ENCODE results near the gene PHLDB3.
A peak's percentile ranks its signal among the peaks of the same experiment; 100 is the strongest.
"Not testable (repeated sequence)": the region's sequence is repeated elsewhere in the genome, so short reads cannot be mapped to it uniquely, and the experiment has no call there.

Gene PHLDB3

DNA sequence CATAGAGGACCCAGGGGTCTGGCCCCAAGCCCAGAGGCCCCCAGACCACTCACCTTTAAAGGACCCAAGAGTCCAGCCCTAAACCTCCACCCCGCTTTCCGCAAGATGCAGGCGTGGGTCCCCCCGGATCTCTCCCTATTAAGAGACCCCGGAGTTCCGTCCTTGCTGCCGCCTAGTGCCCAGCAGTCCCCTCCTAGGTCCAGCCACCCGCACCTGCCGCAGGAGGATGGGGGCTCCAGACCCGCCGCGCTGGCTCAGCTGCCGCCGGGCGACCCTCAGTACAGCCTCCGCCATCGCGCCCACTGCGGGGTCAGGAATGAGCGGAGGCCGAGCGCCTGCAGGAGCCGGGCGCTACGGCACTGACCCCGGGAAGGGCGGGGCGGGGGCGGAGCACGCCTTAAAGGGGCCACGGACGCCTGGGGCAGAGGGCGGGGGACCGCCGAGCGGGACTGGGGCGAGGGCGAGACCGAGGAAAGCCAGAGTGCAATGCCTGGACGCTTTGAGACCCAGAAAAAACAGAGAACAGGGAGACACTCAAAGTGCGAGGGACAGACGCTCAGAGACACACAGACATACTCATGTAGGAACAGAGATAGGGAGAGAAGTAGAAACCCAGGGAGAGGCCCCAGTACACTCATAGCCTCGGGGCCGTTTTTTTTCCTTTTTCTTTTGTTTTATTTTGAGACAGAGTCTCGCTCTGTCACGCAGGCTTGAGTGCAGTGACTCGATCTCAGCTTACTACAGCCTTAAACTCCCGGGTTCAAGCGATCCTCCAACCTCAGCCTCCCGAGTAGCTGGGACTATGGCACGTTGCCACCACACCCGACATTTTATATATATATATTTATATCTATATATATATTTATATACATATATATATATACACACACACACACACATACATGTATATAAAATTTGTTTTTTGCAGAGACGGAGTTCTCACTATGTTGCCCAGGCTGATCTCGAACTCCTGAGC is 22.6 kb upstream of the PHLDB3 start, which contains the start of gene ETHE1:
Gene ETHE1 (minus strand): TSS at position 318 of the 976 bp plus-strand sequence. CDS start 24 bp downstream, at position 294.
- peak; percentile 74 for DNase-seq

DNA sequence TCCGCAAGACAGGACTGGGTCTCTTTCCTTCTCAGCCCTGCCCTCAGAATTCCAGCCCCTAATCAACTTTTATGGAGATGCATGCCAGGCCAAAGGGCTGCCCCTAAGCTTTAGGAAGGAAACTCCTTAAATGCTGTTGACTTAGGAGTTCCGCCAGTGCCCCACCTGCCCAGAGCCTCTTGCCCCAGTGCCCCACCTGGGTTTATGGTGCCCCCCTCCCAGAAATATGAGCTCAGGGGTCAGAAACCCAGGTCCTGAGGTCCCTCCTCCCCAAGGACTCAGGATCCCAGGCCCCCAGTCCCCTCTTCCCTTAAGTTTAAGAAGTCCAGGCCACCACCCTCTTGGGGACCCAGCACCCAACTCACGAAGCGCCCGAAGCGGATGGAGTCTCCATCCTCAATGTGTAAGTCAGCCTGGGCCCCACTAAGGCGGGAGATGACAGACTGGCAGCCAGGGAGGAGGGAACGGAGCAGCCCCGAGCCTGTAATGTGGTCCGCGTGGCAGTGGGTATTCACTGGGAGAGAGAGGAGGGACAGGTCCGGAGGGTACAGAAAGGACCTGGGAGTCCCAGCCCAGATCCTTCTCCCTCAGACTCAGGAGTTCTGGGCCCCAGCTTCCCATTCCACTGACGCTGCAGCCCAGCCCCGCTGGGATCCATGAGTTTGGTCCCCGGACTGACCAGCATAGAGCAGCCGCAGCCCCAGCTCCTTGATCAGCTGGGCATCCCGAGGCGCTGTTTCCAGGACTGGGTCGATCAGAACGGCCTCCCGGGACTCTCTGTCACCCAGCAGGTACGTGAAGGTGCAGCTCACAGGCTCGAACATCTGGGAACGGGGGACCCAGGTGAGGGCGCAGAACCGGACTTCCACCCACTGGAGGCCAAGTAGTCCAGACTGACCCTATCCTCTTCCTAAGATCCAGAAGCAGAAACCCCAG is 21.6 kb upstream of the PHLDB3 start:
- DNase-seq = peak; percentile 22

DNA sequence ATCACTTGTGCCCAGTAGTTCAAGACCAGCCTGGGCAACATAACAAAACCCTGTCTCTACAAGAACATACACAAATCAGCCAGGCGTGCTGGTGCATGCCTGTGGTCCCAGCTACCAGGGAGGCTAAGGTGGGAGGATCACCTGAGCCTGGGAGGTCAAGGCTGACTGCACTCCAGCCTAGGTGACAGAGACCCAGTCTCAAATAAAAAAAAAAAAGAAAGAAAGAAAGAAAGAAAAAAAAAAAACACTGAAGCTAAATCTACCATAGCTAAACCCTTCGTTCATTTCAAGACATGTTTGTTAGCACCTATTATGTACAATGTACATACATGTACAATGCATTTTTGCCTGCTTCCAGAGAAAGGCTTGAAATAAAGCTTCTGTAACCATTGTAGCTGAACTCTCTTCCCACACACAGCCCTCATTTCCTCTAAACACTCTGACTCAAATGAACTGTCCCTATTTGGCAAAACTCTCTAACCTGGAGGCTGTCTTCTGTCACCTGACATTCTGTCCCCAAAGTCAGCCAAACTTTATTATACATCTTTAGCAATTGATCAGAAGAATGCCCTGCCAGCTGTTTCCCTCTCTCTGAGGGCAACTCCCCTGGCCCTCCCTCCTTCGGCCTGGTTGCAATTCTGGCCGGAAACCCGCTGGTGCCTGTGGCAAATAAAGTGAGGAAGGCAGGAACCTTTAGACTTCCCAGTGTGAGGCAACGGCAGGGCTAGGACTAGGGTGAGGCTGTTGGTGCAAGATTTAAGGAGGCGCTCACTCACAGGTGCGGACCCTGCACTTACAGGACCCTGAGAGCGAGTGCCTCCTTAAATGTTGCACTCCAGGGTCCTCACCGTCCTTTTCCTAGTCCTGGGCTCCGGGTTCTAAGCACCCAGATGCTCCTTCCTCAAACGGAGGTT is 20.6 kb upstream of the PHLDB3 start:
- peak; percentile 26 for DNase-seq

DNA sequence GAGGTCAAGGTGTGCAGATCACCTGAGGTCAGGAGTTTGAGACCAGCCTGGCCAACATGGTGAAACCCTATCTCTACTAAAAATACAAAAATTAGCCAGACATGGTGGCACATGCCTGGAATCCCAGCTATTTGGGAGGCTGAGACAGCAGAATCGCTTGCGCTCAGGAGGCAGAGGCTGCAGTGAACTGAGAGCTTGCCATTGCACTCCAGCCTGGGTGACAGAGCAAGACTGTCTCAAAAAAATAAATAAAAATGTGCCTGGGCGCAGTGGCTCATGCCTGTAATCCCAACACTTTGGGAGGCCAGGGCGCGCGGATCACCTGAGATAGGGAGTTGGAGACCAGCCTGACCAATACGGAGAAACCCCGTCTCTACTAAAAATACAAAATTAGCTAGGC is 19.1 kb upstream of the PHLDB3 start:
- DNase-seq = not testable (repeated sequence)

DNA sequence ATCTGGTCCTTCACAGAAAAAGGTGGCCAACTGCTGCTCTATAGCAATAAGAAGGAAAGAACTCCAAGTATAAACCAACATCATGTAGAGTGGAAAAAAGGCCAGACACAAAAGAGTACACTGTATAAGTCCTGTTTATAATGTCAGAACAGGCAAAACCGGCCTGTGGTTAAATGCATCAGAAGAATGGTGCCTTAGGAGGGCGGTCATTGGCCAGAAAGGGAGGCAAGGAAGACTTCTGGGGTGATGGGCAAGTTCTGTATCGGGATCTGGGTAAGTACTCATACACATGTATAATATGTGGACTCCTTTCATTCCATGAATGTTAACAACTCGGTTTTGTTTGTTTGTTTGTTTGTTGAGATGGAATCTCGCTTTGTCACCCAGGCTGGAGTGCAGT is 18.4 kb upstream of the PHLDB3 start:
- DNase-seq = no peak

DNA sequence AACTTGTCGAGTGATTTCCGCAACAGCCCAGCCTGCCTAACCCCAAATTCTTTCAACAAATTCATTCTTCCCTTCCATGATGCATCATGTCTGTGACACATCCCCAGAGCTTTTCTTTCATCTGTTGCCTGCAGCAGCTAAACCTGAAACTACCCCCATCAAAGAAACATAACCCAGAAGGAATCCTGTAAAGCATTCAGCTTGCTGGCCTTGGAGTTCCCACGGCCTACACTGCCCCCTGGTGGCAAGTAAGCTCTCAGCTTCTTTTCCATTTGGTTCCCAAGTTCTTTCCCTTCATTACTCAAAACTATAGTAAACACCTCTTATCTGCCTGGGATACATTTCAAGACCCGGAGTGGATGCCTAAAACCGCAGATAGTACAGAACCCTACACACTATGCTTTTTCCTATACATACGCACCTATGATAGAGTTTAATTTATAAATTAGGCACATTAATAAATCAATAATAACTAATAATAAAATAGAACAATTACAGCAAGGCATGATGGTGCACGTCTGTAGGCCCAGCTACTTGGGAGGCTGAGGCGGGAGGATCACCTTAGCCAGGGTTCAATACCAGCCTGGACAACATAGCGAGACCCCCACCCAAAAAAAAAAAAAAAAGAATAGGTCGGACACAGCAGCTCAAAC is 15.0 kb upstream of the PHLDB3 start:
- peak; percentile 78 for DNase-seq

DNA sequence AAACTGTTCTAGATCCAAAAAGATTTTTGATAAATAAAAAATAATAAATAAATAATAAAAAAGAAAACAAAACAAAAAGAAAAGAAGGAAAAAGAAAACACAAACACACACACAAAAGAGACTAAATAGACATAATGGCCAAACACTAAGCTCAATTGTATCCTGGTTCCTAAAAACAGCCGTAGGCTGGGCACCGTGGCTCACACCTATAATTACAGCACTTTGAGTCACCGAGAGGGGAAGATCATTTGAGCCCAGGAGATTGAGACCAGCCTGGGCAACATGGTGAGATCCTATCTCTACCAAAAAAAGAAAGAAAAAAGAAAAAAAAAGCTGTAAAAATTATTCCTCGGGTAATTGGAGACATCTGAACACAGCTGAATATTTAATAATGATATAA is 13.5 kb upstream of the PHLDB3 start:
- no peak for DNase-seq

DNA sequence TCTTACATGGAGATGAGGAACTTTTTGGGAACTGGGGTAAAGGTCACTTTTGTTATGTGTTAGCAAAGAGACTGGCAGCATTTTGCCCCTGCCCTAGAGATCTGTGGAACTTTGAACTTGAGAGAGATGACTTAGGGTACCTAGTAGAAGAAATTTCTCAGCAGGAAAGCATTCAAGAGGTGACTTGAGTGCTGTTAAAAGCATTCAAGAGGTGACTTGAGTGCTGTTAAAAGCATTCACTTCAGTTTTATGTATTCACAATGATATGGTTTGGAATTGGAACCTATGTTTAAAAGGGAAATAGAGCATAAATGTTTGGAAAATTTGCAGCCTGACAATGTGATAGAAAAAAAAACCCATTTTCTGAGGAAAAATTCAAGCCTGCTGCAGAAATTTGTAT is 7.9 kb upstream of the PHLDB3 start:
- DNase-seq = not testable (repeated sequence)

DNA sequence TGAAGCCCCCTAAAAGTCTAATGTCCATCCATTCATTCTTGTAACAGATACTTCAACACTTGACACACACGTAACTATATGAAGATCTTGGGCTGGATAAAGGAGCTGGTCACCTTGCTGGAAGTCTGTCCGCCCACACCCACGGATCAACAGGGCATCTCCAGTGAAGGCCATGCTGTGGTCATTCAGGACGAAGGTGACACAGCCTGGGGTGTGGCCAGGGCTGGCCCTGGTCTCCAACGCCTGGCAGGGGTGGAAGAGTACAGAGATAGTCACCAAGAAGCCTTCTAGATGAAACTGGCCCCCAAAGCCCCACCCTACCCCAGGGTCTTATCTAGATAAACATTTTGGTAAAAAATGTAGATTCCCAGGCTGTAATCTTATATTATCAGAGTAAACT is 6.8 kb upstream of the PHLDB3 start:
- no peak for DNase-seq

DNA sequence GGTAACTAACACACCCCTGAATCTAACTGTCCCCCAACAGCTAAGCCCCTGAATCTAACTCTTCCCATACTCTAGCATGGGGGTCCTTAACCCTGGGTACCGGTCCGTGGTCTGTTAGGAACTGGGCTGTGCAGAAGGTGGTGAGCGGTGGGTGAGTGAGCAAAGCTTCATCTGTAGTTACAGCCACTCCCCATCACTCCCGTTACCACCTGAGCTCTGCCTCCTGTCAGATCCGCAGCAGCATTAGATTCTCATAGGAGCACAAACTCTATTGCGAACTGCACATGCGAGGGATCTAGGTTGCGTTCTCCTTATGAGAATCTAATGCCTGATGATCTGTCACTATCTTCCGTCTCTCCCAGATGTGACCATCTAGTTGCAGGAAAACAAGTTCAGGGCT is 6.2 kb upstream of the PHLDB3 start:
- no peak for DNase-seq

DNA sequence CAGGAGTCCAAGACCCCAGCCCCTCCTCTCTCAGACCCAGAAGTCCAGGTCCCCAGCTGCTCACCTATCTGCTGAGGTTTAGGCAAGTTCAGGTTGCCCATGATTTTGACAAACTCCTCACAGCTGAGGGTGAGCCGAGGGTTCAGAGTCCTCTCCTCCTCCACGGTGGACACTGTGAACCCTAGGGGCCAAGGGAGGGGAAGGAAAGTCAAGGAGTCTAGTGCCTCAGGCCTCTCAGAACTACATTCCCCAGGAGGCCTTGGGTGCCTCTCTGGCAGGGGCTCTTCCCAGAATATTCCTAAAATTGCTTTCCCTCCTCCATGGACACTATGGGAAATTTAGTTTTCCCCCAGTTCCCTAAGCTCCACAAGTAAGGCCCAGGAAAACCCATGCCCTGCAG is 3.3 kb upstream of the PHLDB3 start:
- no peak for DNase-seq

DNA sequence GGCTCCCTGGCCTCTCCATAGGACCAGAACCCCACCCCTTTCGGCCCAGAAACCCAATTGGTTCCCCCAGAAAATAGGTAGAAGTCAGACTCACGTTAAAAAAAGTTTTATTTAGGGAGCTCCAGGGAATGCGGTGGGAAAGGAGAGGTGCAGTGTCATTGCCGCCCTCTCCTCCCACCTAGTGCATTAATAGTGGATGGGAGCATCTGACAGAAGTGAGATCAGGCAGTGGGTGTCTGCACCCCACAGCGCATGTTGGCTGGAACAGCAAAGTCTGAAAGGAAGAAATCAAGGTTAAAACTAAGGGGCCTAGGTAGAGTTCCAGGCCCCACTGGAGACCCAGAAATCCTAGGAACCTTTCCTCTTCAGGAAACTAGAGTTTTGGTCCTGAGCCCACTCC is 2.1 kb upstream of the PHLDB3 start:
- DNase-seq = no peak

DNA sequence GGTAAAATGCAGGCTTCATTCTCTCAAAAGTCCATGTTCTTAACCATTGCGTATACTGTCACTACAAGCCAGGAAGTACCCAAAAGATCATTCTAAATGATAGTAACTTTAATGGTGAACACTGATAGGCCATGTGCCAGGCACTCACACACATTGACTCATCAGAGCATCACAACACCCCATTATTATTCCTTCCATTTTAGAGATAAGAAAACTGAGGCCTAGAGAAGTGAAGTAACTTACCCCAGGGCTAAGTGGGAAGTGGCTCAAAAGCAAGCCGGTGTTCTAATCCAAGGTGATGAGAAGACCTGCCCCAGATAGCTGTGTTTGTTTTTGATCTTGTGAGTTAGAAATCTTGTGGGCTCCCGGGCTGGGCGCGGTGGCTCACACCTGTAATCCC is 1.4 kb upstream of the PHLDB3 start:
- DNase-seq = no peak

DNA sequence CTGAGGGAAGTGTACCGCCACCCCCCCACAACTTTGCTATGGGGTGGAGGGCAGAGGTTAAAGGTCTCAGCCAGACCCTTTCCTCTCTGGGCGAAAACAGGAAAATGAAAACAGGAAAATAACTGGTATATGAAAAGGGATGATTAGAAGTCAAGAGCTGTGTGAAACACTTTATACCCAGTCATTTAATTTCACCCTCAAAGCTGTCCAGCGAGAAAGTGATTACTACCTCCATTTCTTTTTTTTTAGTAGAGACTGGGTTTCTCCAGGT is 575 bp upstream of the PHLDB3 start:
- DNase-seq = no peak

DNA sequence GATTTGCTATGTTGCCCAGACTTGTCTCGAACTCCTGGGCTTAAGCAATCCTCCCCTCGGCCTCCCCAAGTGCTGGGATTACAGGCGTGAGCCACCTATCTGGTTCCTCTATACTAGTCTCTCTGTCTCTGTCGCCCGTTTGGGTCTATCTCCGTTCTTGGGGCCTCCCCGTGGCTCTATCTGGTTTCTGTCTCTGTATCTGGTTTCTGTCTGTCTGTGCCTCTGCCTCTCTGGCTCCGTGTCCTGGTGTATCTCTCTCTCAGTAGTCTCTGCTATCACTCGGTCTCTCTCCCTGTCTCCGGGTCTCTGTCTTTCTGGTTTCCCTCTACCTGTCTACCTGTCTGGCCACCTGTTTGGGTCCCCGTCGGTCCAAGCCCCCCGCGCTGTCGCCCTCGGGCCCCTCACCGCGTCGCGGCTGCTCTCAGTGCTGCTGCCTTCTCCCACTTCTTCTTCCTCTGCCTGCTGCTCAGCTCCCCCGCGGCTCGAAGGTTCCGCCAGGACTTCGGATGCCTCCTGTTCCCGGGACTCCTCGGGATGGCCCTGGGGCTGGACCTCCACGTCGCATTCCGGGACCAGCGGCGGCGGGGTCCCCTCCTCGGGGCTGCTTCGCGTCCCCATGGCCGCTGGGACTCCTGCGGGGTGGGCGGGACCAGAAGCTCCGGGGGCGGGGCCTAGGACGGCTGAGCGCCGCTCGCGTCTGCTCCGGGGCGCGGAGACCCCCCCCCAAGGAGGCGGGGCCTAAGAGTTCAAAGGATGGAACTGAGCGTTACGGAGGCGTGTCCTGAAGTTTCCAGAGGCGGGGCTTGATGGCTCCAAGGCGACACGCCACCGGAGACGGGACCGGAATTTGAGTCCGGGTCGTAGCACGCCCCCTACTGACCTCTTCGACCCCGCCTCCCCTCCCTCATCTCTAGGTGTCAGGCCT is 783 bp downstream of the PHLDB3 start:
- DNase-seq = peak; percentile 100

DNA sequence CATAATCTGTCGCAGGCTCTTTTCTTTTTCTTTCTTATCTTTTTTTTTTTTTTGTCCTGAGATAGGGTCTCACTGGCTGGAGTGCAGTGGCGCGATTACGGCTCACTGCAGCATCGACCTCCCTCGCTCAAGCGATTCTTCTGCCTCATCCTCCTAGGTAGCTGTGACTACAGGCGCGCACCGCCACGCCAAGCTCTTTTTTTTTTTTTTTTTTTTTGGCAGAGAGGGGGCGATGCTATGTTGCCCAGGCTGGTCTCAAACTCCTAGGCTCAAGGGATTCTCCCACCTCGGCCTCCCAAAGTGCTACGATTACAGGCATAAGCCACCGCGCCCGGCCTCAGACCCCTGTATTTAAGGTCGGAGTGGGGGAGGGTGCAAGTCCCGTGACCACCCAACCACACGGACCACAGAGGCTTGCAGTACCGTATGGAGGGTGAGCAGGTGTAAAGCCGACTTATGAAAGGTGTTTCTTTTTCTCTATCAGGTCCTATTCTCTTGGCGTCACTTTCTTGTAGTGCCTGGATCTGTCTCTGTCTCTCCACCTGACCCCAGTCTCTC is 2.0 kb downstream of the PHLDB3 start:
- DNase-seq = no peak

DNA sequence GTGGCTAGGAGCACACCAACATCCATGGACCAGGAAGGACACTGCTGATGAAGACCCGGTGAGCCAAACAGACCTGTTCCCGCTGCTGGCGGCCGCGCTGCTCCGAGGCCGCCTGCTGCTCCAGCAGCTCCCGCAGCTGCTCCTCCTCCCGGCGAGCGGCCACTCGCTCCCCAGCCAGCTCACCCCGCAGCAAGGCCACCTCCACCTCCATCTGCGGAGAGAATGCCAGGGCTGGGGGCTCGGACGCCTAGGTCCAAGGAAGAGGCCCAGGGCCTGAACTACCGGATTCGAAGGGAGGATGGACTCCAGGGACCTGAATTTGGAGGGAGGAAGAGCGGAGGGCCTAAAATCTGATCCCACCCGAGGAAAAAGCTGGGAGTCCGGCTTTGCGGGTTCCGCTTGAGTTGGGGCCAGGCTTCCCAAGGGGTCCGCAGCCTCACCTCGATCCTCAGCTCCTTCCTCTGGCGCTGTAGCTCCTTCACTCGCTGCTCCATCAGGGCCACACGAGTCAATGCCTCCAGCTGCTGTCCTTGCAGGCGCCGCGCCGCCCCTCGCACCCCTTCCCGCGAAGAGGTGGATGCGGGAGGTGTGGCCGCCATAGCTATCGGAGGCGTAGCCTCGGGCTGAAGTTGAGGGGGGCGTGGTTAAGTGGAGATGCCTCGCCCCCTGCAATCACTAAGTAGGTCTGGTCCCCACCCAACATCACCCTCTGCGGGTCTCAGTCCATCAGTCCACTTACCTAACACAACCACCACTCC is 2.7 kb downstream of the PHLDB3 start:
- no peak for DNase-seq

DNA sequence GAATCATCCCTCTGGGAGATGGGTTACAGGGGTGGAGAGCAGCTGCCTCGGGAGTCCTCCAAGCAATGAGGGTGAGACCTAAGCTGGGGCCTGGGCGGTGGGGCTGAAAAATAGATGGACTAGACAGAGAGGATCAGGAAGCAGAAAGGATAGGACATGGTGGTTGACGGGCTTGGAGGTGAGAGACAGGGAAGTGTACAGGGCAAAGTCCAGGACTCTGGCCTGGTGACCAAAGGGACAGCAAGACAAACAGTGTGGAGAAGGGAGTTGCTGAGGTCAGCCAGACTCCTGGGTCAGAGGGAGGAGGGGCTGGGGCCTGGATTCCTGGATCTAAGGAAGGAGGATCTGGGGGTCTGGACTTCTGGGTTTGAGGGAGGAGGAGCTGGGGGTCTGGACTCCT is 5.5 kb downstream of the PHLDB3 start:
- DNase-seq = no peak

DNA sequence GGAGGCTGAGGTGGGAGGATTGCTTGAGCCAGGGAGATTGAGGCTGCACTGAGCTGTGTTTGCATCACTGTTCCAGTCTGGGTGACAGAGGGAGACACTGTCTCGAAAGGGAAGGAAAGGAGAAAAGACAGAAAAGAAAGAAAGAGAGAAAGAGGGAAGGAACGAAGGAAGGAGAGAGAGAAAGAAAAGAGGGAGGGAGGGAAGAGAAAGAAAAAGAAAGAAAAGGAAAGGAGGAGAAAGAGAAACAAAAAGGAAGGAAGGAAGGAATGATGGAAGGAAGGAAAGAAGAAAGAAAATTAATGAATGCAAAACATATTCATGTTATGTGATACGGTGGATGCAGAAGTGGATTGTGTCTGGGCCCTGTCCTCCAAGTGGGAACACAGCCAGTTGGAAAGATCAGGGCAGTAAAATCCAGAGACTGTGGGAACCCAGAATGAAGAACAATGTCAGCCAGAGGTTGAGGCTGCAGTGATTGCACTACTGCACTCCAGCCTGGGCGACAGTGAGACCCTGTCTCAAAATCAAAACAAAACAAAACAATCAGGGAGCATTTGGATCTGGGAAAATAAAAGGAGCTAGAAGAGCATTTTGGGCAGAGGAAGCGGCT is 6.2 kb downstream of the PHLDB3 start:
- no peak for DNase-seq
